ENCODE data around the gene TSSK6. TPM values are rescaled to one million over a fixed set of nuclear protein-coding genes. Genes with fewer than 3 reads are reported as not detected.

The TSSK6 gene
- polyA plus RNA-seq, 1 donor (not counting 4 experiments of a cell fraction or from before 2014, with no cell fraction given), result 0.47 TPM

- no peaks in the 10 kb centered on the region for H3K36me3 ChIP-seq (ENCODE audit: control insufficient read depth in 2 of 2, extremely low read depth in 1 of 2, insufficient read depth in 2 of 2, low read length in 2 of 2)
- TF ChIP-seq CTCF (optimal IDR thresholded peaks at IDR 0.05 in 1 of 3, IDR thresholded peaks at IDR 0.05 in 1 of 3, conservative IDR thresholded peaks at IDR 0.05 in 1 of 3; ENCODE audit: extremely low read depth in 1 of 3, insufficient read depth in 2 of 3, low read length in 3 of 3) (peak in 1 of 3 experiments; percentile 21), EZH2 (IDR thresholded peaks at IDR 0.05; ENCODE audit: low read length) (no peak)
- DNase-seq (ENCODE audit: low read depth, low spot score) (peak; percentile 78), FAIRE-seq (no peak)
- H3K4me3 ChIP-seq (ENCODE audit: control insufficient read depth in 2 of 3, extremely low read depth in 1 of 3, insufficient read depth in 2 of 3, low read depth in 1 of 3, low read length in 3 of 3), result peak overlapping the region; percentile 25 to 33 (median 27)
- H3K27ac ChIP-seq (ENCODE audit: control insufficient read depth, insufficient read depth, low read length), result no peak overlapping the region
- H3K9me1 ChIP-seq (ENCODE audit: control insufficient read depth, extremely low read depth, insufficient read depth, low read length), result no peaks in the 10 kb centered on the region
- H3K27me3 ChIP-seq (ENCODE audit: control insufficient read depth, extremely low read depth, insufficient read depth, low read length), result peaks cover 39% of the 10 kb centered on the region
- no peaks in the 10 kb centered on the region for H3K79me2 ChIP-seq (ENCODE audit: control insufficient read depth, insufficient read depth, low read length)
- H3K9ac ChIP-seq (ENCODE audit: control insufficient read depth, extremely low read depth, insufficient read depth, low read length), result no peak overlapping the region
- no peaks in the 10 kb centered on the region for H3K9me3 ChIP-seq (ENCODE audit: control insufficient read depth, low read depth, low read length)
- H3K4me2 ChIP-seq (ENCODE audit: control insufficient read depth, extremely low read depth, insufficient read depth, low read depth, low read length), result peak overlapping the region; percentile 64
- H2AFZ ChIP-seq (ENCODE audit: control insufficient read depth, low read length), result peak overlapping the region; percentile 40
- dilution Hi-C loops (cut with MboI; ENCODE audit: extremely low pct_ligation_motif_present, low sequenced_read_pairs), result no loop called here
- no peaks in the 10 kb centered on the region for H4K20me1 ChIP-seq (ENCODE audit: control insufficient read depth, extremely low read depth, insufficient read depth, low read length)
- peaks cover 8% of the 10 kb centered on the region for H3K4me1 ChIP-seq (ENCODE audit: control insufficient read depth, extremely low read depth, insufficient read depth, low read length)
Observed at GRCh38 chr19:19540715-19541515, 25.6 kb upstream of the TSSK6 start.

- no peak overlapping the region for H3K4me3 ChIP-seq (ENCODE audit: control insufficient read depth in 2 of 3, extremely low read depth in 1 of 3, insufficient read depth in 2 of 3, low read depth in 1 of 3, low read length in 3 of 3)
- DNase-seq (ENCODE audit: low read depth, low spot score), result peak; percentile 40
- peaks cover 8% of the 10 kb centered on the region for H3K4me1 ChIP-seq (ENCODE audit: control insufficient read depth, extremely low read depth, insufficient read depth, low read length)
- dilution Hi-C loops (cut with MboI; ENCODE audit: extremely low pct_ligation_motif_present, low sequenced_read_pairs), result no loop called here
- peak overlapping the region; percentile 64 for H3K4me2 ChIP-seq (ENCODE audit: control insufficient read depth, extremely low read depth, insufficient read depth, low read depth, low read length)
- H3K27me3 ChIP-seq (ENCODE audit: control insufficient read depth, extremely low read depth, insufficient read depth, low read length), result peaks cover 37% of the 10 kb centered on the region
- H3K36me3 ChIP-seq (ENCODE audit: control insufficient read depth in 2 of 2, extremely low read depth in 1 of 2, insufficient read depth in 2 of 2, low read length in 2 of 2), result no peaks in the 10 kb centered on the region
- no peak overlapping the region for H2AFZ ChIP-seq (ENCODE audit: control insufficient read depth, low read length)
- no peaks in the 10 kb centered on the region for H3K9me3 ChIP-seq (ENCODE audit: control insufficient read depth, low read depth, low read length)
- TF ChIP-seq EZH2 (IDR thresholded peaks at IDR 0.05; ENCODE audit: low read length), result no peak
- no peak for TF ChIP-seq CTCF (optimal IDR thresholded peaks at IDR 0.05 in 1 of 3, IDR thresholded peaks at IDR 0.05 in 1 of 3, conservative IDR thresholded peaks at IDR 0.05 in 1 of 3; ENCODE audit: extremely low read depth in 1 of 3, insufficient read depth in 2 of 3, low read length in 3 of 3)
- no peak overlapping the region for H3K27ac ChIP-seq (ENCODE audit: control insufficient read depth, insufficient read depth, low read length)
- H3K9ac ChIP-seq (ENCODE audit: control insufficient read depth, extremely low read depth, insufficient read depth, low read length), result no peak overlapping the region
- no peaks in the 10 kb centered on the region for H3K79me2 ChIP-seq (ENCODE audit: control insufficient read depth, insufficient read depth, low read length)
- no peaks in the 10 kb centered on the region for H4K20me1 ChIP-seq (ENCODE audit: control insufficient read depth, extremely low read depth, insufficient read depth, low read length)
- H3K9me1 ChIP-seq (ENCODE audit: control insufficient read depth, extremely low read depth, insufficient read depth, low read length), result no peaks in the 10 kb centered on the region
- no peak for FAIRE-seq
Observed at GRCh38 chr19:19540064-19540714, 24.8 kb upstream of the TSSK6 start.
